Neural progenitor cell (in vitro differentiated cells): ENCODE data around the gene ZDHHC11. TPM values are rescaled to one million over a fixed set of nuclear protein-coding genes. Genes with fewer than 3 reads are reported as not detected.
"Not testable (repeated sequence)": the region's sequence is repeated elsewhere in the genome, so short reads cannot be mapped to it uniquely, and the experiment has no call there.

ENCODE experiments used
- DNase-seq: peaks from one replicate; pipeline ENCODE4 v3.0.0-alpha.2; 2016; ENCODE audit warnings: low spot score
- H2AFZ ChIP-seq: fragments of 200-600 bp; sonication (generic); replicated peaks from 2 replicates; pipeline ENCODE4 v1.6.1; 2016; ENCODE audit warnings: antibody characterized with exemption
- H3F3A ChIP-seq: fragments of 200-600 bp; sonication (generic); 2 replicates; pipeline ENCODE4 v1.6.1; 2016; ENCODE audit warnings: antibody characterized with exemption, low read depth
- H3K27ac ChIP-seq: fragments of 200-600 bp; sonication (generic); 2 replicates; pipeline ENCODE4 v1.5.1; 2016; ENCODE audit warnings: mild to moderate bottlenecking
- H3K27me3 ChIP-seq: fragments of 200-600 bp; sonication (generic); 2 replicates; pipeline ENCODE4 v1.6.1; 2016; ENCODE audit warnings: mild to moderate bottlenecking, moderate library complexity
- H3K36me3 ChIP-seq: fragments of 200-600 bp; sonication (generic); 2 replicates; pipeline ENCODE4 v1.5.1; 2016
- H3K4me1 ChIP-seq: fragments of 200-600 bp; sonication (generic); 2 replicates; pipeline ENCODE4 v1.6.1; 2016; ENCODE audit warnings: mixed run types
- H3K4me2 ChIP-seq: fragments of 200-600 bp; sonication (generic); 2 replicates; pipeline ENCODE4 v1.6.1; 2016
- H3K4me3 ChIP-seq: fragments of 200-600 bp; sonication (generic); 2 replicates; pipeline ENCODE4 v1.5.1; 2016
- H3K79me2 ChIP-seq: fragments of 200-600 bp; sonication (generic); 2 replicates; pipeline ENCODE4 v1.6.1; 2016; ENCODE audit warnings: low read depth
- H3K9ac ChIP-seq: fragments of 200-600 bp; sonication (generic); 2 replicates; pipeline ENCODE4 v1.6.1; 2016
- H3K9me3 ChIP-seq: fragments of 200-600 bp; sonication (generic); 2 replicates; pipeline ENCODE4 v1.5.1; 2016; ENCODE audit warnings: low read depth
- H4K20me1 ChIP-seq: fragments of 200-600 bp; sonication (generic); 2 replicates; pipeline ENCODE4 v1.6.1; 2016; ENCODE audit warnings: low read depth
- H3K27ac Mint-ChIP-seq: 3 replicates; pipeline ENCODE4 v1.8.0; 2021; ENCODE audit warnings: mixed read lengths
- H3K27me3 Mint-ChIP-seq: 2 replicates; pipeline ENCODE4 v1.8.0; 2022; ENCODE audit warnings: low read depth, mild to moderate bottlenecking, inconsistent platforms, moderate library complexity, mixed read lengths; ENCODE audit not compliant: insufficient read depth
- H3K36me3 Mint-ChIP-seq: 3 replicates; pipeline ENCODE4 v1.8.0; 2021; ENCODE audit warnings: mixed read lengths
- H3K4me1 Mint-ChIP-seq: 3 replicates; pipeline ENCODE4 v1.8.0; 2021; ENCODE audit warnings: mixed read lengths
- H3K4me3 Mint-ChIP-seq: 3 replicates; pipeline ENCODE4 v1.8.0; 2021; ENCODE audit warnings: mild to moderate bottlenecking, moderate library complexity, mixed read lengths
- H3K9me3 Mint-ChIP-seq: 3 replicates; pipeline ENCODE4 v1.8.0; 2020; ENCODE audit warnings: mixed read lengths
- EZH2 ChIP-seq: fragments of 200-600 bp; sonication (generic); IDR thresholded peaks from 2 replicates; pipeline ENCODE4 v1.6.1; 2017; ENCODE audit warnings: antibody characterized with exemption, mild to moderate bottlenecking, moderate library complexity
- EZH2phosphoT487 ChIP-seq: fragments of 200-600 bp; sonication (generic); IDR thresholded peaks from 2 replicates; pipeline ENCODE4 v1.6.1; 2017; ENCODE audit warnings: antibody characterized with exemption
- total RNA-seq: library from RNA; depleted of rRNA; stranded (reverse); fragments of >200 nt; gene quantifications from 2 replicates; pipeline ENCODE4 v1.2.3, GENCODE V29; 2015; ENCODE audit warnings: low replicate concordance
- TF ChIP-seq, protein P1 (sequence below): fragments of 200-600 bp; sonication (generic); IDR thresholded peaks from 2 replicates; pipeline ENCODE4 v1.5.1; 2017; ENCODE audit warnings: antibody characterized with exemption, mild to moderate bottlenecking

ZDHHC11 gene
- total RNA-seq, 1 donor from 2014 or later = 0.92 TPM

DNA sequence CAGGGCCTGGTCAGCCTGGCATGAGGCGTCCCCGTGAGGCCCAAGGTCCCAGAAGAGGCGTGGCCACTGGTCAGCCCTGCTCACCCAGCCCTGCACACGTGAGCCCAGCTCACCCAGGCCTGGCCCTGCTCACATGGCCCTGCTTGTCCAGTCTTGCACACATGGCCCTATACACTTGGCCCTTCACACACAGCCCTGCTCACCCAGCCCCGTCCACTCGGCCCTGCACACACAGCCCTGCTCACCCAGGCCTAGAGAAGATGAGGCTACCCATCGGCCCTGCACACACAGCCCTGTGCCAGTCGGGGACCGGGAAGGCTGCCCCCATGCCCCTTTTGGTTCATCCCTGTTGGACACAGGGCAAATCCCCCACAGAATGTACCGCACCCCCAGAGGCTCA, 94.6 kb downstream of the ZDHHC11 start:
- Histone ChIP-seq H3K27ac (no peak overlapping the region), H3K4me3 (no peak overlapping the region), H2AFZ (no peak overlapping the region), H3F3A (no peaks in the 10 kb centered on the region), H3K9me3 (no peaks in the 10 kb centered on the region), H3K27me3 (no peaks in the 10 kb centered on the region), H3K79me2 (no peaks in the 10 kb centered on the region), H3K4me2 (no peak overlapping the region), H3K36me3 (no peaks in the 10 kb centered on the region), H3K4me1 (peaks cover 28% of the 10 kb centered on the region), H3K9ac (no peak overlapping the region), H4K20me1 (no peaks in the 10 kb centered on the region)
- no peaks in the 10 kb centered on the region for H3K9me3 Mint-ChIP-seq
- no peaks in the 10 kb centered on the region for H3K36me3 Mint-ChIP-seq
- TF ChIP-seq EZH2phosphoT487 (no peak), EZH2 (no peak)
- TF ChIP-seq, protein P1, sequence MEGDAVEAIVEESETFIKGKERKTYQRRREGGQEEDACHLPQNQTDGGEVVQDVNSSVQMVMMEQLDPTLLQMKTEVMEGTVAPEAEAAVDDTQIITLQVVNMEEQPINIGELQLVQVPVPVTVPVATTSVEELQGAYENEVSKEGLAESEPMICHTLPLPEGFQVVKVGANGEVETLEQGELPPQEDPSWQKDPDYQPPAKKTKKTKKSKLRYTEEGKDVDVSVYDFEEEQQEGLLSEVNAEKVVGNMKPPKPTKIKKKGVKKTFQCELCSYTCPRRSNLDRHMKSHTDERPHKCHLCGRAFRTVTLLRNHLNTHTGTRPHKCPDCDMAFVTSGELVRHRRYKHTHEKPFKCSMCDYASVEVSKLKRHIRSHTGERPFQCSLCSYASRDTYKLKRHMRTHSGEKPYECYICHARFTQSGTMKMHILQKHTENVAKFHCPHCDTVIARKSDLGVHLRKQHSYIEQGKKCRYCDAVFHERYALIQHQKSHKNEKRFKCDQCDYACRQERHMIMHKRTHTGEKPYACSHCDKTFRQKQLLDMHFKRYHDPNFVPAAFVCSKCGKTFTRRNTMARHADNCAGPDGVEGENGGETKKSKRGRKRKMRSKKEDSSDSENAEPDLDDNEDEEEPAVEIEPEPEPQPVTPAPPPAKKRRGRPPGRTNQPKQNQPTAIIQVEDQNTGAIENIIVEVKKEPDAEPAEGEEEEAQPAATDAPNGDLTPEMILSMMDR = no peak
- peak overlapping the region; percentile 87 for H3K27ac Mint-ChIP-seq
- no peak overlapping the region for H3K4me3 Mint-ChIP-seq
- H3K27me3 Mint-ChIP-seq = peaks cover 12% of the 10 kb centered on the region
- H3K4me1 Mint-ChIP-seq = peaks cover 36% of the 10 kb centered on the region
- no peak for DNase-seq

DNA sequence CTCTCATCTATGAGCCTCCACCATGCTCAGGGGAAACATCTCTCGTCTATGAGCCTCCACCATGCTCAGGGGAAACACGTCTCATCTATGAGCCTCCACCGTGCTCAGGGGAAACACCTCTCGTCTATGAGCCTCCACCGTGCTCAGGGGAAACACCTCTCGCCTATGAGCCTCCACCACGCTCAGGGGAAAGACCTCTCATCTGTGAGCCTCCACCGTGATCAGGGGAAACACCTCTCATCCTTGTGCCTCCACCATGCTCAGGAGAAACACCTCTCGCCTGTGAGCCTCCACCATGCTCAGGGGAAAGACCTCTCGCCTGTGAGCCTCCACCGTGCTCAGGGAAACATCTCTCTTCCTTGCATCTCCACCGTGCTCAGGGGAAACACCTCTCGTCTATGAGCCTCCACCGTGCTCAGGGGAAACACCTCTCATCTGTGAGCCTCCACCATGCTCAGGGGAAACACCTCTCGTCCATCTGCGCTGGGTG, 96.6 kb downstream of the ZDHHC11 start:
- H4K20me1 ChIP-seq, H3F3A ChIP-seq, H3K4me3 Mint-ChIP-seq, H3K36me3 ChIP-seq, DNase-seq, H2AFZ ChIP-seq, H3K4me3 ChIP-seq, H3K4me2 ChIP-seq, H3K9me3 ChIP-seq, H3K27ac ChIP-seq, H3K9me3 Mint-ChIP-seq, H3K9ac ChIP-seq, H3K36me3 Mint-ChIP-seq, H3K27me3 Mint-ChIP-seq, H3K27me3 ChIP-seq, H3K79me2 ChIP-seq: not testable (repeated sequence)
- Mint-ChIP-seq H3K4me1 (peaks cover 32% of the 10 kb centered on the region), H3K27ac (peak overlapping the region; percentile 23)
- peaks cover 25% of the 10 kb centered on the region for H3K4me1 ChIP-seq

DNA sequence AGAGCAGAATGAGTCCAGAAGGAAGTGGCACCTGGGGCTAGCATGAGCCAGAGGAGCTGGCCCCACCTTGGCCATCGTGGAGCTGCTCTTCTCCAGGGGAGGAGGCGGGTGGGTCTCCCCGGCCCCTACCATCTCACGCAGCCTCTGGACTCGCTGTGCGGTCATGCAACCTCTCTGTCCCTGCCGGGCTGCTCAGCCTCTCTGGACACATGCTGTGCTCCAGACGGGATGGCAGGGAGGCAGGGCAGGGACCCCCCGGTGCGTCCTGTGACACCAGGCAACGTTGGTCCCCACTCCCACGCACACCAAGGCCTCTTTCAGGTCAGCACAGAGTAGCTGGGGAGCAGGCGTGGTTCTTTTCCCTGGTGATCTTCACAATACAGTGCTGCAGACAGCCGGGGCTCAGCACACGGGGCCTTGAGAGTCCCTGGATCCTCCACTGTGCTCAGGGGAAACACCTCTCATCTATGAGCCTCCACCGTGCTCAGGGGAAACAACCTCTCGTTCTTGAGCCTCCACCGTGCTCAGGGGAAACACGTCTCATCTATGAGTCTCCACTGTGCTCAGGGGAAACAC, 97.1 kb downstream of the ZDHHC11 start:
- DNase-seq, H2AFZ ChIP-seq: not testable (repeated sequence)

DNA sequence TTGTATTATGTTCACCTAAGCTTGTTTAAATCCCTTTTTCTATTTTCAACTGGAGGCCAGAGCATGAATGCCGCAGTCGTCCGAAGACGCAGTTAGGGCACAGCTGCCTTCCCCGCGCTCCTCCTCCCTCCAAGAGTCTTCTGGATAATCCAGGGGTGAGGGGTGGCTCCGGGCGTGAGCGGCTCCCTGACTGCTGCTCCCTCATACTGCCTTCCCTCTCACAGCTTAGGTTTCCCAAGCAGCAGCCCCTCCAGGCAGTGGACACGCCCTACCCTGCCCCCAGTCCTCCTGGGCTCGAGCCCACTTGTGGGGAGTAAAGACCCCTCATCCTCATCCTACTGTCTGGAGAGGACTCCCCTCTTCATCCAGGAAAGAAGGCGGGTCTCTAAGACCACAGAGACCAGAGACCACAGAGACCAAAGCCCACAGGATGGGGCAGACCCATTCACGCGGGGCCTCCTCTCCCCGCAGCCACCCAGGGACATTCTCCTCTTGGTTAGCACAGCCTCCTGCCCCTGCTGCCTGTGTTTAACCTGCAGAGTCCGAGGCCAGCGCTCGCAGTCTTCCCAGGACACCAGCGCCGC, 98.2 kb downstream of the ZDHHC11 start:
- not testable (repeated sequence) for H3K4me2 ChIP-seq, H3K4me3 Mint-ChIP-seq
- peaks cover 16% of the 10 kb centered on the region for H3K4me1 Mint-ChIP-seq

More for the DNA sequence above, 97.1 kb downstream of the ZDHHC11 start:
- H3K4me1 Mint-ChIP-seq = peaks cover 26% of the 10 kb centered on the region
- peaks cover 19% of the 10 kb centered on the region for H3K4me1 ChIP-seq
- not testable (repeated sequence) for H3K27ac ChIP-seq, H3K36me3 Mint-ChIP-seq, H3K27ac Mint-ChIP-seq, H3K4me3 Mint-ChIP-seq, H3K36me3 ChIP-seq, H3K79me2 ChIP-seq, H3K27me3 ChIP-seq, H4K20me1 ChIP-seq, H3K9me3 ChIP-seq, H3K27me3 Mint-ChIP-seq, H3F3A ChIP-seq, H3K9ac ChIP-seq, H3K4me2 ChIP-seq, H3K9me3 Mint-ChIP-seq, H3K4me3 ChIP-seq

DNA sequence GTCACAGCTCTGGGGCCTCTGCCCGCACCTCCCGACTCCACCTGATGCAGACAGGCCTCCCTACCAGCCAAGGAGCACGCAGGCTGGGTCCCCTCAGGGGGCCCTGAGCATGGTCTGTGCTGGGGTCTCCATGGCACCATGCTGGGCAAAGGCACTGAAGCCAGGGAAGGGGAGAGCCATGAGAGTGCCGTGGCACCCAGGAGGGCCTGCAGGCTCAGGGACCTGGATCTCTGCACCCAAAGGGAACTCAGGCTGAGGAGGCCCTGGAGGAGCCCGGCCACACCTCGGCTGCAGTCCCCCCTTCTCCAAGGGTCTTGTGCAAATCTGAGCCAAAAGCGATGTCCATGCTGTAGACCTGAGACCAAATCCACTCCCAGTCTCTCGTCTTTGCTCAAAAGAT, 98.8 kb downstream of the ZDHHC11 start:
- not testable (repeated sequence) for H3K27ac Mint-ChIP-seq, H3K27me3 Mint-ChIP-seq, H3K9me3 Mint-ChIP-seq, H3K9me3 ChIP-seq, H3K27ac ChIP-seq, H3K27me3 ChIP-seq, H3F3A ChIP-seq, H3K4me3 Mint-ChIP-seq, H2AFZ ChIP-seq, H3K4me1 ChIP-seq, H3K9ac ChIP-seq, H3K4me1 Mint-ChIP-seq, H3K4me3 ChIP-seq, H3K36me3 ChIP-seq, DNase-seq, H3K79me2 ChIP-seq, H3K36me3 Mint-ChIP-seq, H4K20me1 ChIP-seq, H3K4me2 ChIP-seq

More for the DNA sequence above, 98.2 kb downstream of the ZDHHC11 start:
- not testable (repeated sequence) for H3K36me3 Mint-ChIP-seq, H3K79me2 ChIP-seq, H3K4me3 ChIP-seq, H3K27ac Mint-ChIP-seq, H3K9me3 ChIP-seq, H3K27me3 Mint-ChIP-seq, H3F3A ChIP-seq, H4K20me1 ChIP-seq, H3K9me3 Mint-ChIP-seq, H2AFZ ChIP-seq, H3K9ac ChIP-seq, H3K36me3 ChIP-seq, H3K27ac ChIP-seq, H3K4me1 ChIP-seq, DNase-seq, H3K27me3 ChIP-seq
